Fibroblast of skin of scalp (primary cell): ENCODE data around the gene MISFA. TPM values are rescaled to one million over a fixed set of nuclear protein-coding genes. Genes with fewer than 3 reads are reported as not detected.
"Not testable (repeated sequence)": the region's sequence is repeated elsewhere in the genome, so short reads cannot be mapped to it uniquely, and the experiment has no call there.

Experiments
- DNase-seq: peaks from one replicate; pipeline ENCODE4 v3.0.0-alpha.2; 2013
- polyA plus RNA-seq, 2 experiments: library from polyadenylated mRNA; unstranded; fragments of 120-200 nt; gene quantifications; one replicate each; pipeline ENCODE4 v1.2.1, GENCODE V29; 2013; ENCODE audit not compliant: insufficient read length in 2 of 2

MISFA gene
- 1.6 TPM for polyA plus RNA-seq (2013, experiment 1 of 2; ENCODE audit: insufficient read length)
- 1.5 TPM for polyA plus RNA-seq (2013, experiment 2 of 2; ENCODE audit: insufficient read length)

GRCh38 chr11:18599739-18600230 lies at the start of gene MISFA:
TSS of gene MISFA (plus strand) at chr11:18599789. CDS start at chr11:18599929, 140 bp downstream.
- peak; percentile 16 for DNase-seq

GRCh38 chr11:18563090-18563730 lies 36.4 kb upstream of the MISFA start:
- no peak for DNase-seq

GRCh38 chr11:18564149-18564548 lies 35.4 kb upstream of the MISFA start:
- DNase-seq: no peak

GRCh38 chr11:18566406-18566805 lies 33.2 kb upstream of the MISFA start:
- peak; percentile 21 for DNase-seq

- peak; percentile 20 for DNase-seq
Measured at GRCh38 chr11:18567081-18567480, 32.5 kb upstream of the MISFA start.

- DNase-seq: no peak
Measured at GRCh38 chr11:18575361-18575760, 24.2 kb upstream of the MISFA start.

GRCh38 chr11:18578975-18579598 lies 20.5 kb upstream of the MISFA start:
- no peak for DNase-seq

- DNase-seq: no peak
Measured at GRCh38 chr11:18580113-18580766, 19.3 kb upstream of the MISFA start.

- no peak for DNase-seq
Measured at GRCh38 chr11:18581825-18582224, 17.8 kb upstream of the MISFA start.

- DNase-seq: peak; percentile 91
Measured at GRCh38 chr11:18588297-18589252, 11.0 kb upstream of the MISFA start, which contains the start of gene UEVLD. TSS of gene UEVLD (minus strand) at chr11:18588734. CDS start at chr11:18588654, 80 bp downstream.

- no peak for DNase-seq
Measured at GRCh38 chr11:18590571-18590970, 9.0 kb upstream of the MISFA start.

- DNase-seq: not testable (repeated sequence)
Measured at GRCh38 chr11:18594088-18594487, 5.5 kb upstream of the MISFA start.

- no peak for DNase-seq
Measured at GRCh38 chr11:18594999-18595749, 4.4 kb upstream of the MISFA start.

GRCh38 chr11:18600915-18601569 lies 1.5 kb downstream of the MISFA start:
- DNase-seq: no peak

- DNase-seq: no peak
Measured at GRCh38 chr11:18608376-18608775, 8.8 kb downstream of the MISFA start.

GRCh38 chr11:18611196-18611595 lies 11.6 kb downstream of the MISFA start:
- no peak for DNase-seq

- no peak for DNase-seq
Measured at GRCh38 chr11:18612394-18612793, 12.8 kb downstream of the MISFA start.

- DNase-seq: no peak
Measured at GRCh38 chr11:18614667-18615066, 15.1 kb downstream of the MISFA start.

GRCh38 chr11:18615628-18616392 lies 16.2 kb downstream of the MISFA start:
- DNase-seq: no peak
